HG03139 (cell line): Measurements from ENCODE around the gene KLC1.

Experiments
- ATAC-seq: cut with Tn5 transposase; IDR thresholded peaks from one replicate; pipeline ENCODE4 v1.9.1; 2021; ENCODE audit not compliant: unreplicated experiment

Gene KLC1

DNA sequence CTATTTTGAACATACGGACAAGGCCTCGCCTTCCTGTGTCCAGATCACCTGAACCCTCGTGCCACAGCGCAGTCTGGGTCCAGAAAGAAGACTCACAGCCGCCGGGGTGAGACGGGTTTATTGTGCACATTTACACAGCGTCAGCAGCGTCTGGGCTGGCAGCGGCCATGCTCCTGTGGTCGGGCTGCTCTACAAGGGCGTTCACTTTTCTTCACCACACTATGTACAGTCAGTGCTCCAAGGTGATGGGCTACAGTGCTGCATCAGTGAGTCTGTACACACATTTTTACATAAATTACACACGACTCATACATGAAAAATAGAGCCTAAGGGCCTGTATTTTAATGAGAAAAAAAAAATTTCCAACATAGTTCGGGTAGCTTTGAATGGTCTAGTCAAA is 104.6 kb downstream of the KLC1 start:
- ATAC-seq, result no peak

DNA sequence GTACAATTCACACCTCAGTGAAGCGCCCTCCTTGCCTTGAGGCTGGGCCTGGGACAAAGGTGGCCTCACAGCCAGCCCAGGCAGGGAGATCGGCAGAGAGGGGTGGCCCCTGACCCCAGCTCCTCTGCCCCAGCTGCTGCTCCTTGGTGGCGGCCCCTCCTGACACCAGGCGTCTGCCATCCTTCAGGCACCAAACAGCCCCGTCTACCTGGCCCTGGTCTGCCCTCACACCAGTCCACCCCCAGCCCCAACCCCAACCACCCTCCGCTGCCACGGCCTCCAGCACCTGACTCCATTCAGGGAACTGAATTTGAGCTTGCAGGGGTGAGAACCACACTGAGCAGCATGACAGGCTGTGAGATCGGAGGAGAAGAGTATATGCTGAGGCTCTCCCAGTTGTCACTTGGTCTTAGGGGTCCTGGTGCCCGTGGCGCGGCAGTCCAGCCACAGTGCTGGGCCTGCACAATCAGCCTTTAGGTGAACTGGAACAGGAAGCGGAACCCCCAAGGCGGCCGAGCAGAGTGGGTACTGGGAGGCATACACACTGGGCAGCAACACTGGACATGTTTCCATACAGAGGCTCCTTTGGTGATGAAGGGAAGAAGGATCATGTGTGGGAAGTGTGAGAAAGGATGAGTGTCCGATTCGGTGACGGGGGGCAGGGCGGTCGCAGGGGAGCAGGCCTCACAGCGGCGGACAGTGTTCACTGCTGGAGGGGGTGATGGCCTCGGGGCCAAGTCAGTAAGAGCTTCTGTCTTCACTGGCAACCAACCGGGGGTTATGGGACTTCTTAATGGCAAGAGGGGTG is 105.3 kb downstream of the KLC1 start:
- ATAC-seq, result no peak

DNA sequence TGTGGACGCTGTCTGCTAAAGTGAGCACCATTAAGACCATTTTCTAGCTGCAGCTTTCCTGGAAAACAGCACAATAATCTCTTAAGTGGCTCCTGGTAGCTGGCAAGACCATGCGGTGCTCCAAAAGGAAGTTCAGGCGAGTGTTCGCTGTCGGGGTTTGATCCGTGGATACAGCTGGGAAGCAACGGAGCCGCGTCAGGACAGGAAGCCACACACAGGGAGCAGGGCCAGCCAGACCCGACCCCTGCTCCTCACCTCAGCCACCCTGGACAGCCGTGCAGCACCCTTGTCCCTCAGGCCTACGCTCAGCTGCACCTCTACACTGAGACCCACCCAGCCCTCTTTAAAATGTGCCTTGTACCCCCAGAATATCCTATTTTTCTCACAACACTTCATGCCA is 106.0 kb downstream of the KLC1 start:
- ATAC-seq, result no peak

DNA sequence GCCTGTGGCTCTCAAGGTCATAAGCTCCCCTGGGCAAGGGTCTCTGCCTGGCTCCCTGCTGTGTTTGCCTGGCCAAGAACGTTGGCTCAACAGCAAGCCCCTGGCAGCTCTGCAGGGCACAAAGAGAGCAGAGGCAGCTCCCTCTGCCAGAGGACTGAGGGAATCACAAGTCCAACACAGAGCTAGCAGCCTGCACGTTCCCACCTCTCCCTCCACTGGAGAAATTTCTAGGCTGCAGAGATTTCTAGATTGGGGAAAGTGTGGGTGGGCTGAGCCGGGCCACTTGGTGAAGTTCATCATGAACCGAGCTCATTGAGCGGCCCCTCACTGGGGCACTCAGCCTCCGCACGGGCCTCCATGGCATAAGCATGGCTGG is 106.4 kb downstream of the KLC1 start:
- ATAC-seq, result no peak

DNA sequence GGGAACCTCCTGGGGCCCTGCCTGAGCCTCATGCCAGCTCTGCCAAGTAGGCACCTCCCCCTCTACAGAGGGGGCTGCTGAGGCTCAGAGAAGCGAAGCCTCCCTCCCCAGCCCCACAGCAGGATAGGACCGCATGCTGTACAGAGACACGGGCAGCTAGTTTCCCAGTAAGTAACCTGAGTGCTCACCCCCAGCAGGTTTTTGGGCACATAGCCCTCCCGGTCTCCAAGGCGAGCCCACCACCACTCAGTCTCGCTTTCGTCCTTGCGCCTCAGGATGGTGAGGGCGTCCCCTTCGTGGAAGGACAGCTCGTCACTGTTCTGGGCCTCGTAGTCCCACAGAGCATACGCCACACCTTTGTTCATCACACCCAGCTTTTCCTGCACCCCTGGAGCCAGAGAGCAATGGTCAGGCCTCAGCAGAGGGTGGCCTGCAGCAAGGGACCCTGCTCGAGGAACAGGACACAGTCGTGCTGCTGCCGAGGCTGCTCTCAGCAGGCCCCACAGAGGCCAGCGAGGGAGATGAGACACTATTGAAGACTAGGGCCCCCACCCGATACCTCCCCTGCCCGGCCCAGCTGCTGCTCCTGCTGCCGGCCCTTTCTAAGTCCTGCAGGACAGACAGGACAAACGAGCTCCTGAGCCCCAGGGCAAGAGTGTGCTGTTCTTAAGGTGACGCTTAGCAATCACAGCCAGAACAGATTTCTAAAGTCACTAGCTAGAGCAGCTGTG is 107.0 kb downstream of the KLC1 start:
- ATAC-seq, result no peak

DNA sequence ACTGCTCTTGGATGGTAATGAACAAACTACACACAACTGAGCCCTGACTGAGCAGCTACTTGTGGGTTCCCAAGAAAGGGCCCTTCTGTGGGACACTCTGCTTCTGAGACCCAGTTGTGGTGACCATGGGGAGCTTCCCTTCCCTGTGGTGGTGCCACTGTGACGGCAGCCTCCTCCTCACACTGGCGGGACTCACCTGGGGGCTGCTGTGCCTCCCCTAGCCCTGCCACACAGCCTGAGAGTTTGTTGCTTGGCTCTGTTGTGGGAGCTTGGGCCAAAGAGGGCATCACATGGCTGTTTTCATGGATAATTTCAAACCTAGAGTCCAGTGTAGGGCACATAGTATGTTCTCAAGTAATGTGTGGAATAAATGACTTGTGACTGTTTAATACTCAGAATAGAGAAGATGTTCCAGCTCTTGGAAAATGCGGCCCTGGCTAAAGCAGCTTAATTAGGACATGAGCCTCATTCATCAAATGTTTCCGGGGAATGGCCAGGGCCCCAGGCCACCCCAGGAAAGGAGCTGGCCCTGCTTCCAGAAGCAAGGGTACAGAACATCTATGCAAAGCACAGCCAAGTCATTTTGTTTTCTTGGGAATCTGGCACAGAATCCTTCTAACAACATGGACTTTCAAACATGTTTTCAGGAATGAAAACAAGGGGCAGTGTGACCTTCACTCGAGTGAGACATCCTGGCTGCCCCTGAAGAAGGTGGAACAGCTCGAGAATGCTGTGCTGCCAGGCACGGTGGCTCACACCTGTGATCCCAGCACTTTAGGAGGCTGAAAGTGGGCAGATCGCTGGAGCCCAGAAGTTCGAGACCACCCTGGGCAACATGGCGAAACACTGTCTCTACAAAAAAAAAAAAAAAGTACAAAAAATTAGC is 107.8 kb downstream of the KLC1 start:
- no peak for ATAC-seq

DNA sequence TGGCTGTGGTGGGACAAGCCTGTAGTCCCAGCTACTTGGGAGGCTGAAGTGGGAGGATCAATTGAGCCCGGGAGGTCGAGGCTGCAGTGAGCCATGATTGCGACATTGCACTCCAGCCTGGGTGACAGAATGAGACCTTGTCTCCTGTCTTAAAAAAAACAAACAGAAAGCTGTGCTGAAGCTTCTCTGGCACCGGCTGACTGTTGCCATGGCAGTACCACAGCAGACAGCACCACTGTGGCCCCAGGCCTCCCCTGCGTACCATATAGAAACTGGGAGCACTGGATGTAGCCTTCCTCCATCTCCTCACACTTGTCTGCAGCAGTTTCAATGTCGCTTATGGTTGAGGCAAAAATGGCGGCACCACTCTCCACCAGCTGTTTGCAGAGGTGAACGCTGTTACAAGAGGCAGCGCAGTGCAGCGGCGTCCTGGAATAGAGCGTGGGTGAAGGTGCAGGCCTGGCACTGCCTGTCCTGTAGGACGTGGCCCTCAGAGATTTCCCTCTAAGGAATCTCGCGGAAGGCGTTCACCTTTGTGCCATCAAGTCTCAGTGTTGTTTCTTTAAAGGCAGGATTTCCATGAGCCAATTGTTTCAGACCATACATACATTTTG is 108.5 kb downstream of the KLC1 start:
- no peak for ATAC-seq

DNA sequence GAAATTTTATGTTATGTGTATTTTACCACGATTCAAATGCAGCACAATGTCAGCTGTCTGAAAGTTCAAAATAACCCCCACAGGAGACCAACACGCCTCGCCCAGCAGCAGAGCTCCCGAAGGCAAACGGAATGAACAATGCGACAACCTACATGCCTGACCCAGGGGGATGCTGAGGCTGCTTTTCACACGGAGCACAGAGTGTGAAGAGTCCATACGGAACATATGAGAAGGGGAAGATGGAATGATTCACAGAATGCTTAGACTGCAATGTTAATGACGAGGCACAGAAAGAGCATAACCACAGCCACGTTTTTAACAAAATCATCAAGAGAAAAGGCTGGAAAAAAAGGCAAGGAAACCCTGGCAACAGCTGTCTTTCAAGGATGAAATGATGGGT is 109.2 kb downstream of the KLC1 start:
- ATAC-seq, result no peak

DNA sequence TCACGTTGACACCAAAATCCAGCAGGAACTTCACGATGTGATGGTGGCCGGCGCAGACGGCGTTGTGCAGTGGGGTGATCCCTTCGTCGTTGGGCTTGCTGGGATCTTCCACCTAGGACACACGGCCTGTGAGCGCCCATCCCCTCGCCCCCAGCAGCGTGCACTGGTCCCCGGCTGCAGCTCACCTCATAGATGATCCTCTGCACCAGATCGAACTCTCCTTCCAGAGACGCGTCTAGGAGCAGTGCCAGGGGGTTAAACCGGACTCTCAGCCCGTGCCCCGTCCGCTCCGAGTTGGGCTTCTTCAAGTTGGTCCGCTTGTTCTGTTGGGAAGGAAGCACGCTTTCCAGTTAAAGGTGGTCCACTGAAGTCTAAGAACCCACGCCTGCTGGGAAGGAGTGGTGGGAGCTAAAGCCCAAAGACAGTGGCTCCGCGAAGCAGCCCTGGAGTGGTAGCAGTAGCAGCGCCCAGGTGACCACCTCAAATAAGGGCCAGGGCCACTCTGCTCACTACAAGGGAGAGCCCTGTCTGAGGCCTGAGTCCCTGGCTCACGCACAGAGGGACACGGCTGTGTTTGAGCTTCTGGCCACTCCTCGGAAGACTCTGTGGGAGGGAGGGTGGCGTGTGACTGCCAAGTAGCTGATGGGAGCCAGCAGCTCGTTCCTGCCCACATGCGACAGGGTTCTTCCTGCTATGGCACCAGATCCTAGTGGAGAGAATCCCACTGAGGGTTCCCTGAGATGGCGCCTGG is 109.9 kb downstream of the KLC1 start:
- ATAC-seq, result no peak

DNA sequence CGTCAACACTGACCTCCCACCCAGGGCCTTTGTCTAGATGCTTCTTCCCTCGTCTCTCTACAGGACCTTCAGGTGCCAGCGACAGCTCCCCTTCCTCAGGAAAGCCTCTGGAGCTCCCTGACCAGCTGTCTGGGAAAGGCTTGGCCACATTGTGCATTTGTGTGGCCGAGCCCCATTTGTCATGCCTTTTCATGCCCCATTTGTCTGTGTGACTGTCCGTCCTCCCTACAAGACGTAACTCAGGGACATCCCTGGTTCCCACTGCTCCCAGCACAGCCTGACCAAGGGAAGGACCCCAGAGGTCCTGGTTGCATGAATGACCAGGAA is 110.4 kb downstream of the KLC1 start:
- no peak for ATAC-seq

DNA sequence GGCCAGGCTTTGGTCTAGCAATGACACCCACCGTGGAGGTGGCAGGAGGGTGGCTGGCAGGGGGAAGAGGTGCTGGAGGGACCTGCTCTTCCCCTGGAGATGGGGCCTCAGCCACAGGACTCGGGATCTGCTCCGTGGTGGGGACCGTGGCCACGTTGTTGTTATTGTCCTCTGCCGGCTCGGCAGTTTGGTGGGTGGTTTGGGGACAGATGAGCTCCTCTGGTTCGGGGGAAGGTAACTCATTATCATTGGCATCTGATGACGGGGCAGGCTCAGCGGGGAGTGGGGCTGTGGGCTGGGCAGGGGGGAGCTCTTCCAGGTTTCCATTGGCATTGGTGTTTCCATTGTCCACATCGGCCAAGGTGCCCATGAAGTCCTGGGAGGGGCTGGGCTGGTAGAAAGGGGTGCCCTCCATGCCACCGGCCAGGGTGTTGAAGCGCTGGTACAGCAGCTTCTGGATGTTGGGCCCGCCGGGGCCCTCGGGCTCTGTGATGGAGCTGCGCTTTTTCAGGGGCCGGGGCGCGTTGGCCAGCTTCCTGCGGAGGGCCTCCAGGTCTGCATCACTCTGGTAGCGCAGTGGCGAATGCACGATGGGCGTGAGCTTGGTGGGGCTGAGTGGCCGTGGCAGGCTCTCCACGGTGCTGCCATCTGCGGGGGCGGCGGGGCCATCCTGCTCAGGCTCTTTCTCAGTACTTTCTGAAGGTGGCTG is 110.9 kb downstream of the KLC1 start:
- ATAC-seq, result no peak

DNA sequence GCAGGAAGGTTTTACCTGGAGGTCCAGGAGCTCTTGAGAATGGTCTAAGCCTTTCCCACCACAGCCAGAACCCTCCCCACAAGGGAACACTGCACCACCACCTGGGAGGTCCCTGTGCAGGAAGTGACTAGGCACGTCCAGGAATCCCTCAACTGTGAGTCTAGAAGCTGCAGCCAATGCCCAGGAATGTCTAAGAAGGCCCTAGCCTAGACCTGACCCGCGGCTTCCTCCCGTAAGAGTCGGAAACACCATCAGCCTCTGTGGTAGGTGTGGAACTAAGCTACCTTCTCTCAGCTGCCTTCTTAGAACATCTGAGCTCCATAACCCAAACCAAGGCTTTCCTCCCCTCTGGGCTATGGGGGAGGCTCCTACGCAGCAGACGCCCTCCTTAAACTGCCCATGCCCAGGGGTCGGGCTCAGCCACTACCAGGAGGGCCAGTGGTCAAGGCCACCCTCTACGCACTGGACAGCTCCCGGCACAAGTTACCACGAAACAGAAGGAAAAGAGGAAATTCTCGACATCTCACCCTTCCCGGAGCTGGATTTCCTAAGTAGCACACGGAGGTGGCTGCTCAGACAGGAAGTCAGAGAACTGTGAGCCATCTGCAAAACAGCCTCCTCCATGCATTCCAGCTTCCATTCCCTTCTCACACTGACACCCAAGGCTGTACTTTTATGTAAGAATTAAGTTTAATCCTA is 112.1 kb downstream of the KLC1 start:
- ATAC-seq, result no peak

DNA sequence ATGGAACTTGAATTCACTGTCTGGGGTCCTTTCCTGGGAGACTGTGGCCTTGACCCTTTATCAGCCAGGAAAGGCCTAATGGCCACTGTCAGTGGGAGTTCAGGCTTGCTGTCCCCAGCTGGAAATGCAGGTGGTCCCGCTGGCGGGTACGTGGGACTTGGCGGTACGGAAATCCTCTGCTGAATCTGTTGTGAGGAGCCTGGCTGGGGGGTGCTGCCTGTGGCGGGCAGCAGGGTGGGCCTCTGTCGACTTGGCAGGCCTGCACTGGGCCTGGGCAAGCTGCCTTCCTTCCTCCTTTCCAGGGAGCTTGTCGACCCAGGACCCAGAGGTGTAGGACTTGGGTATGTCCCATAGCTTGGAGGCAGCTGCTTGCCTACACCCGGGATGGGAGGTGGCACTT is 112.9 kb downstream of the KLC1 start:
- no peak for ATAC-seq

DNA sequence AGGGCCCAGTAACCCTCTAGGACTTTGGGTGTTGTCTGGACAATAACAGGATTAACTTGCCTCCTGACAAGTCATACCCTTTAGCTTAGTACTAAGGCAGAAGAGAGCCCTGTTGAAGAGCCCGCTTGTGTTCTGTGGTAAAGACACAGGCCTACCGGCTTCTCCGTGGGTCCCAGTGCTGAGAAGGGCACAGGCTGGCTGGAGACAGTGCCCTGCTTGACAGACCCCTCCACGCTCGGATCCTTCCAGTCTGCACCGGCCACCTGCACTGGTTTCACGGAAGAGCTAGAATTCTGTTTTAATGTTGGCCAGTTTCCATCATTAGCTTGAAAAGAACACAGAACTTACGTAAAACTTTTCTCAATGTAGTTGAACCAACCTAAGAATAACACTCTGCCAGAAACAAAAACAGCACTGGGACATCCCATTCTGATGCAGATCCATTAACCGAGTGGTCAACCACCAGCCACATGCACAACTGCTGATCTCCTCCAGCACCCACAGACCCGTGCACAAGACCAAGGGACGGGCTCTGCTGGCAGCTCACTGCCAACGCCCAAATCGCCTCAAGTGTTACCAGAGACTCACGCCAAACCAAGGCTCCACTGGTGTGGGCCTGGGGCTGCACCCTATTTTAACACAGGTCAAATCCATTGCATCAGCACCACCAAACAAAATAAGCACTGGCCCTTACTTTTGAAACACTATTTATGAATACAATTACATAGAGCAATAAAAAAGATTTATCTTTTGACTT is 113.7 kb downstream of the KLC1 start:
- no peak for ATAC-seq

DNA sequence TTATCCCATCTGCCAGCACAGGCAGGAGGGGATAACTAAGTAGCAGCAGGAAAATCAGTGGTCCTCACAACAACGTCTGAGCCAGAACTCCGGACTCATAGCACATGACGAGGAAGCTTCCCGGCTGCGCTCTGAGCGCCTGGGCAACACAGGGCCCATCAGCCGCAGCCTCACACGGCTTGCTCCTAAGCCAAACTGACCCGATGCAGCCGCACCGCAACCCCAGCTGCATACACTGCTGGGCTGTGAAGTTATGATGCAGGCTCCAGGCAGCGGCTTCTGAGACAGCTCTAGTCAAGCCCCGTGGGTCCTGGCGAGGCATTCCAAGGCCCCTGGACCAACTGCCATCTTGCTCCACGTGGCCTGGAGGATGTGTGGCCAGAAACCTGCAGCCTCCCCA is 114.7 kb downstream of the KLC1 start:
- ATAC-seq, result no peak

DNA sequence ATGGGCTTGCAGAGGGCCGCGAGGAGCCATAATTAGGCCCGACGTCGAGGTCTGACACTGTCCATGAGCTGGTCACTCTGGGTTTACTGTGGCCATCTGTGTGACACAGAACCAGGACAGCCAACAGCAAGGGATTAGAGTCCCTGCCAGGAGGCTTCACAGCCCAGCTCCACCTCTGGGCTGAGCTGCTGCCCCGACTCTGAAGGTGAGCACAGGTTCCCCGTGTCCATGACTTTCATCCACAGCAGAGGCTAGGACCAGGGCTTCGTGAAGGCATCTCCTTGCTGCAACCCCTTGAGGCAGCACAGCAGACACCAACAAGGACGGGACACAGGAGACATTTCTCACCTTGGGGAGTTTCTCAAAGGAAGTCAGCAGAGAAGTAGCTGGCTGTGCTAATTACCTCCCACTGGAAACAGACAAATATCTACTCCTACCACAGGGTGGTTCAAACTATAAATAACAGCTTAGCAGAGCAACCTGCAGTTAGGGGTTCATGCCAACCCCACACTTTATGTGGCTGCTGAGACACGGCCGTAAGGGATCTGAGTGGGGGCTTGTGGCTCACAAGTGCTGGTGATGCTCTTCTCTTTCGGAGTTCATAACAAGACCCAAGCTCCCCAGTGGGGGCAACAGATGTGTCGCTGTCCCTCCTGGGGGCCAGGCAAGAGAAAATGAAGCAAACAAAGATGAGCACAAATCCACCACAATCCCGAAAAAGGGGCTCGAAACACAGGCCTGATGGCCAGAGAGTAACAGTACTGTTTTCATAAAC is 115.8 kb downstream of the KLC1 start:
- no peak for ATAC-seq

DNA sequence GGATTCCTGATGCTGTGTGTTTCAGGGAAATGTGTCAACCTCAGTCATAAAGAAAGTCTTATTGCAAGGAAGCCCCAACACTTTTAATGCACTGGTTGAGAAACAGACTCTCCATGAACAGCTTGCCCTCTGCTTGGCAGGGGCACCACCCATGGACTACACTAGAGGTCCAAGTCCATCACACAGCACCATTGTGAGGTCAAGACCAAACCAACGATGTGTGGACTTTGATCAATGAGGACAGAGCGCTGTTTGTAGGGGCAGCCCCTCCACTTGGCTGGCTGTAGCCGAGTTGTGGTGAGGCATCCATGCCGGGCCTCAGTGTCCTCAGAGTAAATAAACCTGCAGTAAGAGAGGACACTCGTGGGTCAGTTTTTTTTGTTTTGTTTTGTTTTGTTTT is 116.4 kb downstream of the KLC1 start:
- ATAC-seq, result no peak

DNA sequence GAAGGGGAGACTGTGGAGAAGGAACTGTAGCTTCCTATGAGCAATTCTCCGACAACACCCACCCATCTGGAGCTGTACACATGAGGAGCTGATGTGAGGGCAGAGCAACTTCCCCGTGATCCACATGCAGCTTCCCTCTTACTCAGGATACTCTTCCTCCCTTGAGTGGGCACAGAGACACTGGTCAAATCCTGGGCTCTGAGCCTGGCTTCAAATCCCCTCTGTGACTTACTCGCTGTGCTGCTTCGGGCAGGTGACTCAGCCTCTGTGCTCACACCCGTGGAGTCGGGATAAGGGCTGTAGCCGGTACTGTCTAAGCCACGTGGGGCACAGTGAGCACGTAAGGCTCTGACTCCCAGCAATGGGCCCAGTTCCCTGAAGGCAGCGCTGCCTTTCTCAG is 117.7 kb downstream of the KLC1 start:
- ATAC-seq, result no peak
